Ascending aorta (tissue), 2 donors: ENCODE data around the gene CTNND2. TPM values are rescaled to one million over a fixed set of nuclear protein-coding genes. Genes with fewer than 3 reads are reported as not detected.
"Not testable (repeated sequence)": the region's sequence is repeated elsewhere in the genome, so short reads cannot be mapped to it uniquely, and the experiment has no call there.

ENCODE experiments used
- DNase-seq, 2 donors: peaks; one replicate each; pipeline ENCODE4 v3.0.0-alpha.2; 2019; ENCODE audit warnings: low spot score in 2 of 2
- H3K27ac ChIP-seq, 2 donors: fragments of 200-600 bp; sonication (generic); one replicate each; pipeline ENCODE4 v1.5.1; 2016 to 2017; ENCODE audit warnings: mild to moderate bottlenecking in 1 of 2
- H3K27me3 ChIP-seq: fragments of 200-600 bp; sonication (generic); one replicate; pipeline ENCODE4 v1.5.1; 2017
- H3K36me3 ChIP-seq, 2 donors: fragments of 200-600 bp; sonication (generic); one replicate each; pipeline ENCODE4 v1.5.1; 2016
- H3K4me1 ChIP-seq, 2 donors: fragments of 200-600 bp; sonication (generic); one replicate each; pipeline ENCODE4 v1.5.1; 2016 to 2017; ENCODE audit warnings: mild to moderate bottlenecking in 1 of 2
- H3K4me3 ChIP-seq, 2 donors: fragments of 200-600 bp; sonication (generic); one replicate each; pipeline ENCODE4 v1.5.1; 2016 to 2017; ENCODE audit warnings: mild to moderate bottlenecking in 1 of 2
- H3K9me3 ChIP-seq, 2 donors: fragments of 200-600 bp; sonication (generic); one replicate each; pipeline ENCODE4 v1.5.1; 2016
- CTCF ChIP-seq, 3 experiments: fragments of 200-600 bp in 2 of 3; fragments of 450-650 bp in 1 of 3; sonication (generic) in 2 of 3; IDR thresholded peaks; one replicate each; pipeline ENCODE4 v1.5.1; 2016 to 2019; ENCODE audit warnings: antibody characterized with exemption in 3 of 3, mild to moderate bottlenecking in 1 of 3, moderate library complexity in 1 of 3
- intact Hi-C: fragments of 100-400 bp; cut with DNase I; formaldehyde crosslinking; loops from one replicate; pipeline ENCODE4 v1.15.1; 2023
- total RNA-seq: library from RNA; depleted of rRNA; stranded (reverse); fragments of >200 nt; gene quantifications from one replicate; pipeline ENCODE4 v1.1.0, GENCODE V29; 2016

The CTNND2 gene
- total RNA-seq, 1 donor from 2014 or later = 0.11 TPM

- H3K4me3 ChIP-seq = no peak overlapping the region
- H3K4me1 ChIP-seq = peaks cover 0 to 5% of the 10 kb centered on the region in 2 donors
- no peaks in the 10 kb centered on the region for H3K36me3 ChIP-seq
- H3K27ac ChIP-seq = no peak overlapping the region
- no peaks in the 10 kb centered on the region for H3K9me3 ChIP-seq
- intact Hi-C loops = no loop called here
- TF ChIP-seq CTCF (IDR thresholded peaks at IDR 0.05) = no peak
- no peak for DNase-seq
- no peaks in the 10 kb centered on the region for H3K27me3 ChIP-seq
Measured at GRCh38 chr5:11322133-11322532, 582.1 kb downstream of the CTNND2 start.

GRCh38 chr5:11319836-11320580 is 584.2 kb downstream of the CTNND2 start:
- no peaks in the 10 kb centered on the region for H3K9me3 ChIP-seq
- peaks cover 0 to 5% of the 10 kb centered on the region in 2 donors for H3K4me1 ChIP-seq
- TF ChIP-seq CTCF (IDR thresholded peaks at IDR 0.05) = no peak
- no peaks in the 10 kb centered on the region for H3K36me3 ChIP-seq
- no peaks in the 10 kb centered on the region for H3K27me3 ChIP-seq
- DNase-seq = no peak
- intact Hi-C loops = no loop called here
- H3K27ac ChIP-seq = no peak overlapping the region
- H3K4me3 ChIP-seq = no peak overlapping the region

- H3K4me1 ChIP-seq, H3K9me3 ChIP-seq, H3K27ac ChIP-seq, H3K4me3 ChIP-seq, DNase-seq, intact Hi-C loops, H3K36me3 ChIP-seq, H3K27me3 ChIP-seq: not testable (repeated sequence)
Measured at GRCh38 chr5:11313694-11314093, 590.6 kb downstream of the CTNND2 start.

GRCh38 chr5:11311731-11312130 is 592.5 kb downstream of the CTNND2 start:
- H3K9me3 ChIP-seq = no peaks in the 10 kb centered on the region
- no peaks in the 10 kb centered on the region for H3K27me3 ChIP-seq
- no peak overlapping the region for H3K4me3 ChIP-seq
- H3K36me3 ChIP-seq = no peaks in the 10 kb centered on the region
- no peak for DNase-seq
- no peak overlapping the region for H3K27ac ChIP-seq
- TF ChIP-seq CTCF (IDR thresholded peaks at IDR 0.05) = no peak
- no peaks in the 10 kb centered on the region for H3K4me1 ChIP-seq
- intact Hi-C loops = no loop called here

- no peak for DNase-seq
- Histone ChIP-seq H3K36me3 (no peaks in the 10 kb centered on the region), H3K9me3 (no peaks in the 10 kb centered on the region), H3K4me1 (no peaks in the 10 kb centered on the region), H3K4me3 (no peak overlapping the region), H3K27me3 (no peaks in the 10 kb centered on the region), H3K27ac (no peak overlapping the region)
- intact Hi-C loops = no loop called here
- no peak for TF ChIP-seq CTCF (IDR thresholded peaks at IDR 0.05)
Measured at GRCh38 chr5:11311272-11311671, 593.0 kb downstream of the CTNND2 start.

- intact Hi-C loops = no loop called here
- no peaks in the 10 kb centered on the region for H3K4me1 ChIP-seq
Measured at GRCh38 chr5:11310158-11310557, 594.1 kb downstream of the CTNND2 start.

More at GRCh38 chr5:11310158-11310557, 594.1 kb downstream of the CTNND2 start:
- Histone ChIP-seq H3K27me3 (no peaks in the 10 kb centered on the region), H3K36me3 (no peaks in the 10 kb centered on the region), H3K9me3 (no peaks in the 10 kb centered on the region), H3K4me3 (no peak overlapping the region), H3K27ac (no peak overlapping the region)
- TF ChIP-seq CTCF (IDR thresholded peaks at IDR 0.05) = no peak
- no peak for DNase-seq
